ENCODE measurements around the gene SPTBN1. TPM values are rescaled to one million over a fixed set of nuclear protein-coding genes. Genes with fewer than 3 reads are reported as not detected.

SPTBN1 gene
- total and polyA plus RNA-seq, 2 of the 4 experiments (the other 2 are of a cell fraction): 49.1 to 241 TPM

- intact Hi-C loops (cut with micrococcal nuclease) (no loop called here), in situ Hi-C loops (cut with MboI; ENCODE audit: low sequenced_read_pairs) (no loop called here), dilution Hi-C loops (cut with HindIII; ENCODE audit: low sequenced_read_pairs, unreplicated experiment) (no loop called here)
- no peak for TF ChIP-seq CEBPB (IDR thresholded peaks at IDR 0.05; ENCODE audit: low read depth, low read length)
- no peak for TF ChIP-seq MXI1 (IDR thresholded peaks at IDR 0.05; ENCODE audit: borderline replicate concordance, low read depth, low read length)
- no peak for TF ChIP-seq CHD1 (IDR thresholded peaks at IDR 0.05; ENCODE audit: low read depth, low read length)
- TF ChIP-seq RFX5 (IDR thresholded peaks at IDR 0.05; ENCODE audit: low read depth, low read length): no peak
- TF ChIP-seq RCOR1 (IDR thresholded peaks at IDR 0.05; ENCODE audit: insufficient replicate concordance, low read length): no peak
- TF ChIP-seq MAFK (IDR thresholded peaks at IDR 0.05; ENCODE audit: low read depth, low read length): no peak
- no peak for TF ChIP-seq MAZ (IDR thresholded peaks at IDR 0.05; ENCODE audit: borderline replicate concordance, low read depth, low read length)
- TF ChIP-seq RAD21 (IDR thresholded peaks at IDR 0.05; ENCODE audit: low read length): no peak
- no peak for TF ChIP-seq CTCF (conservative IDR thresholded peaks at IDR 0.05; ENCODE audit: low read depth, low read length)
- no TSS peak for BruUV-seq (replicated peaks)
- H3K18ac ChIP-seq (ENCODE audit: low read depth, low read length): no peak overlapping the region
- CTCF ChIA-PET: no interaction called here
- POLR2A ChIA-PET (ENCODE audit: unreplicated experiment): no interaction called here
- ATAC-seq (ENCODE audit: low read depth) (no peak), DNase-seq (no peak)
- no peak overlapping the region for H2AK5ac ChIP-seq (ENCODE audit: low read depth, low read length)
- H3K56ac ChIP-seq (ENCODE audit: extremely low read depth, insufficient read depth, low read length): no peak overlapping the region
- H2BK15ac ChIP-seq (ENCODE audit: low read depth, low read length): no peak overlapping the region
- peak overlapping the region; percentile 67 for H2AK9ac ChIP-seq (replicated peaks; ENCODE audit: low read depth, low read length, poor library complexity)
- no peak overlapping the region for H3K27ac ChIP-seq (ENCODE audit: insufficient read depth, low read length)
- H4K20me1 ChIP-seq (ENCODE audit: insufficient read depth, low read length): peaks cover 16% of the 10 kb centered on the region; the same call in 1 of the 2 replicates
- H3K4me2 ChIP-seq (ENCODE audit: low read depth, low read length): no peak overlapping the region
- no peak overlapping the region for H2BK120ac ChIP-seq (ENCODE audit: low read depth, low read length)
- H3K36me3 ChIP-seq (ENCODE audit: control insufficient read depth, insufficient read depth, low read length): peaks cover 6% of the 10 kb centered on the region
- H3K27me3 ChIP-seq (ENCODE audit: control insufficient read depth, insufficient read depth, low read length): no peaks in the 10 kb centered on the region
- peaks cover 14% of the 10 kb centered on the region for H3K9me1 ChIP-seq (ENCODE audit: insufficient read depth, low read length)
- peak overlapping the region; percentile 32; the same call in 1 of the 2 replicates for H3K4ac ChIP-seq (ENCODE audit: low read depth, low read length)
- no peak overlapping the region for H2AFZ ChIP-seq (replicated peaks; ENCODE audit: low read length, poor library complexity)
- H3K4me1 ChIP-seq (ENCODE audit: control insufficient read depth, insufficient read depth, low read length): peaks cover 4% of the 10 kb centered on the region
- H4K91ac ChIP-seq (ENCODE audit: insufficient read depth, low read depth, low read length): no peak overlapping the region
- no peaks in the 10 kb centered on the region for H3K9me3 ChIP-seq (ENCODE audit: control insufficient read depth, insufficient read depth, low read length)
- H3K14ac ChIP-seq (replicated peaks; ENCODE audit: low read depth, low read length): 0 out of 2 replicates have a peak overlapping the region, but pooled peaks have one; percentile 36
- no peak overlapping the region for H2BK5ac ChIP-seq (ENCODE audit: low read depth, low read length, poor library complexity, severe bottlenecking)
- peaks cover 48 to 78% of the 10 kb centered on the region in 2 experiments for H3K79me1 ChIP-seq (ENCODE audit: low read depth in 1 of 2, low read length in 2 of 2)
- no peak overlapping the region for H3K4me3 ChIP-seq (ENCODE audit: insufficient read depth, low read depth, low read length)
- H3K23ac ChIP-seq (ENCODE audit: low read depth, low read length): no peak overlapping the region
- no peak overlapping the region for H4K8ac ChIP-seq (ENCODE audit: low read depth in 2 of 2, low read length in 2 of 2)
- no peak overlapping the region for H3K9ac ChIP-seq (ENCODE audit: low read depth, low read length)
- no peak overlapping the region for H4K5ac ChIP-seq (ENCODE audit: low read depth, low read length)
- no peak overlapping the region for H2BK20ac ChIP-seq (ENCODE audit: low read depth, low read length)
- WGBS, 2 experiments (ENCODE audit: extremely low coverage in 2 of 2, insufficient read length in 1 of 2): 89% methylated on average over 1 of the region's 2 CpGs; no CpG with 5 or more reads in 1 of the 2 experiments
Measured at GRCh38 chr2:54534625-54535024, 78.5 kb downstream of the SPTBN1 start.

Measured in IMR-90 (cell line).